Muscle layer of duodenum (tissue), 2 donors: ENCODE data around the gene KLHL3.

ENCODE experiments used
- H3K27ac ChIP-seq: one replicate; pipeline ENCODE4 v1.7.0; 2013; ENCODE audit warnings: mild to moderate bottlenecking, low read length
- H3K27me3 ChIP-seq: one replicate; pipeline ENCODE4 v1.7.0; 2013; ENCODE audit warnings: low read depth, mild to moderate bottlenecking, control low read depth, low read length
- H3K36me3 ChIP-seq, 2 donors: one replicate each; pipeline ENCODE4 v1.7.0; 2013; ENCODE audit warnings: low read length in 2 of 2, control low read depth in 1 of 2, mild to moderate bottlenecking in 1 of 2; ENCODE audit not compliant: insufficient read depth in 2 of 2, control insufficient read depth in 1 of 2
- H3K4me1 ChIP-seq, 2 donors: one replicate each; pipeline ENCODE4 v1.7.0; 2013; ENCODE audit warnings: low read length in 2 of 2, mild to moderate bottlenecking in 2 of 2, control low read depth in 1 of 2, moderate library complexity in 1 of 2; ENCODE audit not compliant: insufficient read depth in 2 of 2, control insufficient read depth in 1 of 2
- H3K4me3 ChIP-seq, 2 donors: one replicate each; pipeline ENCODE4 v1.7.0; 2013; ENCODE audit warnings: low read length in 2 of 2, low read depth in 1 of 2, mild to moderate bottlenecking in 1 of 2
- H3K9me3 ChIP-seq, 2 donors: one replicate each; pipeline ENCODE4 v1.7.0; 2013; ENCODE audit warnings: low read length in 2 of 2, control low read depth in 1 of 2, mild to moderate bottlenecking in 1 of 2; ENCODE audit not compliant: control insufficient read depth in 1 of 2
- donor health status: healthy.

The KLHL3 gene

DNA sequence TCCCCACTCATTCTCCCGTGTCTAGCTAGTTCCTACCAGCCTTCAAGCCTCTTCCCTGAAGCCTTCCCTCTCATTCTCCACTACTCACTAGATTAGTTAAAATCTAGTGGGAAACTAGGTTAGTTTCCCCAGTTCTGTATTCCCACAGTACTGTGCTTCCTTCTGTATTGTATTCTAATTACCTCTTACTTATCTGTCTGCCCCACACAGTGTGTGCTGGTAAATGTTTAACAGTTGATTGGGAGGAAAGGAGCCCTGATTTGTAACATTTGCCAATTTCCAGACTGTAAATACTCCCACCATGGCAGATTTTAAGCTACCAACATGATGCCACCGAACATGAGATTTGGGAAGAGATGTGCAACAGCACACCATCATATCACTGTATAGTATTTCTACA is 8.3 kb downstream of the KLHL3 start:
- Histone ChIP-seq H3K36me3 (no peaks in the 10 kb centered on the region), H3K27ac (no peak overlapping the region), H3K9me3 (no peaks in the 10 kb centered on the region)

DNA sequence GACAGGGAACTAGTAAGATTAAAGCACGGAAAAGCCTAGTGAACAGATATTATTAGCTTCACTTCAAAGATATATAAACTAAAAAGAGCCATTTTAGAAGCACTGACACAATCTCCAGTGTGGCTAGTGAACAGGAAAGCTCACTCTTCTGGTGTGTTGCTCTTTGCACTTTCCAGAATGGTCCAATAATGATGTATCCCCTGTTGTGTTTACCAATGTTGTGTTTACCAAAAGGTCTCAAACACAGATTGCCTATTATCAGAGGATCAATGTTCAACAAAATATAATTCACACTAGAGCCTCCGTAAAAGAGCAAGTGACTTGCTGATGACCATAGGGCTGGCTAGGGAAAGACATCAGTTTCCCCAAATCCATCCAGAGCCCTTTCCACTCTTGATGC is 11.6 kb downstream of the KLHL3 start:
- Histone ChIP-seq H3K9me3 (no peaks in the 10 kb centered on the region), H3K27ac (no peak overlapping the region), H3K4me3 (no peak overlapping the region), H3K4me1 (no peaks in the 10 kb centered on the region), H3K27me3 (no peaks in the 10 kb centered on the region), H3K36me3 (no peaks in the 10 kb centered on the region)

More for the DNA sequence above, 8.3 kb downstream of the KLHL3 start:
- Histone ChIP-seq H3K4me1 (no peaks in the 10 kb centered on the region), H3K27me3 (no peaks in the 10 kb centered on the region), H3K4me3 (no peak overlapping the region)

DNA sequence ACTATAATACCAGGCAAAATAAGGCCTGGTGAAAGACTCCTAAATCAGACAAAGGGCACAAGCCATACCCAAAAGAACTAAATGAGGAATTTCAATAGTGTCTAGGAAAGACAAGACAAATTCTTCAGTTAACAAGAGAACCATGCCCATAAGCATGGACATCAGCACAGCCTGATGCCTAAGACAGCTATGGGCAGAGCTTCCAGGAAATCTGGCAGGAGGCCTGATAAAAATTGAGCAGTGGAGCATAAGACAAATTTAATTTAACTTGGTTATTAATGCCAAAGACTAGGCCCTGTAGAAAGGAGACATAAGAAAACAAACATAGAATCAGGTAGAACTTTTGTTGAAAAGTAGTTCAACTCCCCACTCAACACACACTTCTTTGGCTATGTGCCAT is 17.3 kb downstream of the KLHL3 start:
- H3K4me1 ChIP-seq, result no peaks in the 10 kb centered on the region
- no peak overlapping the region for H3K27ac ChIP-seq
- no peaks in the 10 kb centered on the region for H3K27me3 ChIP-seq
- no peaks in the 10 kb centered on the region for H3K36me3 ChIP-seq
- no peaks in the 10 kb centered on the region for H3K9me3 ChIP-seq
- no peak overlapping the region for H3K4me3 ChIP-seq

DNA sequence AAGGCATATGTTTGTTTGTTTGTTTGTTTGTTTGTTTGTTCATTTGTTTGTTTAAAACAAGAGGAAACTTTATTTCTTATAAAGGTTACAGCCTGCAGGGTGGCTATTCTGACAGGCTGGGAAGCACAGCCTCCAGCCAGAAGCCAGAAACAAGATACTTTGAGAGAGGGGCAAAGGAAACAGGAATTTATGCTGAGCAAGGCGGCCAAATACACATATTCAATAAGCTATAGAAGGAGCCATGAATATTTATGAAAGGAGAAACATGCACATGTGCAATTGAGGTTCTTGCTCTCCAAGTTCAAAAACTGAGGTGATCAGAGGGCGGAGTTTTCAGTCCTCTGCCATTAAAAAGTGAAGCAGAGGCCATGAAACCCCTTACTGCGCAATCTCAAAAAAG is 19.6 kb downstream of the KLHL3 start:
- no peaks in the 10 kb centered on the region for H3K9me3 ChIP-seq
- no peaks in the 10 kb centered on the region for H3K36me3 ChIP-seq
- no peak overlapping the region for H3K27ac ChIP-seq
- no peaks in the 10 kb centered on the region for H3K4me1 ChIP-seq
- H3K27me3 ChIP-seq, result no peaks in the 10 kb centered on the region
- H3K4me3 ChIP-seq, result no peak overlapping the region

DNA sequence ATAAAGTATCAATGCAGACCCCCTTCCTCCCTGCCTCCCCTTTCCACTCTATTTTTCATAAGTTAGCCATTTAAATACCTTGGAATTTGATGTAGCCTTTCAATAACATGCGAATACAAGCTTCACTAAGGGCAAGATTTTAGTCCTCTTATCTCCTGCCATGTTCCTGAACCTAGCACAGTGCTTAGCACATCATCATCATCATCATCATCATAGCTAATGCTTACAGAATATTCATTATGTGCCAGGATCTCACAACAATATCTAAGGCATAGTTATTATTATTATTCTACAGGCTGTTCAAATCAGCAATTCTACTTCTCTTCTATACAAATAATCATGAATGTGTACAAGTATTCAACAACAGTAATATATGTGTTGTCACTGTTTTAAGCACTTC is 20.4 kb downstream of the KLHL3 start:
- Histone ChIP-seq H3K36me3 (no peaks in the 10 kb centered on the region), H3K9me3 (no peaks in the 10 kb centered on the region), H3K4me1 (no peaks in the 10 kb centered on the region), H3K4me3 (no peak overlapping the region), H3K27ac (no peak overlapping the region), H3K27me3 (no peaks in the 10 kb centered on the region)

DNA sequence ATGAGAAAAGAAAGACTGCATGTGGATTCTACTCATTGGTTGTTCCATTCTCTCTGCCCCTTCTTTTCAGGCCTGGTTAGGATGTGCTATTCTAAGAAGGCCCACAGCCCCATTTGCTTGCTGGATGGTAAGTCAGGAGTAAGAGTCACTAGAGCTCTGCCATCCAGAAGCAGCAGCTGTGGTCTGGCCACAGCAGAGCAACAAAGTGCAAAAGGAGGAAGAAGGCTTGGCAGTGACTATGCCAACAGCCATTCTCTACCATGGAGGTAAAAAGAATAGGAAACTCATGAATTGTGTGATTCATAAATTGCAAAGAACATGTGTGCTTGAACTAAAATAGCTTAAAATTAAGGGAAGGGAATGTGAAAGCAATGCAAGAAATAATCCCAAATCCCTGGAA is 20.9 kb downstream of the KLHL3 start:
- Histone ChIP-seq H3K27ac (no peak overlapping the region), H3K36me3 (no peaks in the 10 kb centered on the region)

DNA sequence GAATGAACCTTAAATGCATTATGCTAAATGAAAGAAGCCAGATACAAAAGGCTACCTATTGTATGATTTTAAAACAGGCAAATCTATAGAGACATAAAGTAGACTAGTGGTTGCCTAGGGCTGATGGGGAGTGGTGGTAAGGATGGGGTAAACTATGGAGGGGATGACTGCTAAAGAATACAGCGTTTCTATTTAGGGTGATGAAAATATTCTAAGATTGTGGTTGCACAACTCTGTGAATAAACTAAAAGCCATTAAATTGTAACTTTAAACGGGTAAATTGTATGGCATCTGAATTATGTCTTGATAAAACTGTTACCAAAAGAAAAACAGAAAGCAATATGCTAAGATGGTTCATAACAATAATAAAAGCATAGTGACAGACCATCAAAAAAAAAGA is 21.4 kb downstream of the KLHL3 start:
- Histone ChIP-seq H3K36me3 (no peaks in the 10 kb centered on the region), H3K4me1 (no peaks in the 10 kb centered on the region), H3K27ac (no peak overlapping the region), H3K27me3 (no peaks in the 10 kb centered on the region), H3K9me3 (no peaks in the 10 kb centered on the region), H3K4me3 (no peak overlapping the region)

More for the DNA sequence above, 20.9 kb downstream of the KLHL3 start:
- no peak overlapping the region for H3K4me3 ChIP-seq
- H3K9me3 ChIP-seq, result no peaks in the 10 kb centered on the region
- H3K4me1 ChIP-seq, result no peaks in the 10 kb centered on the region
- H3K27me3 ChIP-seq, result no peaks in the 10 kb centered on the region

DNA sequence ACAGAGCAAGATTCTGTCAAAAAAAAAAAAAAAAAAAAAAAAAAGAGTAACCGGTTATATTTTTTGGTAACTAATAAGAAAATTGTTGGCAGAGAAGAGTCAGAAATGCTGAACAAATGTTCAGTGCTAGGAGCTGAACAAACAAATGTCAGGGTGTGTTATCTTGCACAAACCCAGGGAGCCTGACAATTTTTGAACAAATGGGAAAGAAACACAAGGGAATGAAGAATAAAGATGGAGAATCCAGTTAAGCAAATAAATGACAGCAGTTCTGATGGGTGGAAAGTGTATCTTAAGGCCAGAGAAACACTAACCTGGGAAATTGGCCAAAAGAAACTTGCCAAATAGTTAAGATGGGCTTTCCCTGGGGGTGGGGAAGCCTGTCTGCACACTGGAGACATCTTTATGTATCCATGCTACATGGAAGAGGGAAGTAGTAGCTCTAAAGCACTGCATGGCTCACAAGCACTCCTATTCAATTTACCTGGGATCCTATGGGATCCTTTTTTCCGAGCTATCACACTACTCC is 23.7 kb downstream of the KLHL3 start:
- peaks cover 0 to 4% of the 10 kb centered on the region in 2 donors for H3K36me3 ChIP-seq
- H3K4me3 ChIP-seq, result no peak overlapping the region
- H3K27me3 ChIP-seq, result no peaks in the 10 kb centered on the region
- H3K27ac ChIP-seq, result no peak overlapping the region
- H3K4me1 ChIP-seq, result no peaks in the 10 kb centered on the region
- no peaks in the 10 kb centered on the region for H3K9me3 ChIP-seq

DNA sequence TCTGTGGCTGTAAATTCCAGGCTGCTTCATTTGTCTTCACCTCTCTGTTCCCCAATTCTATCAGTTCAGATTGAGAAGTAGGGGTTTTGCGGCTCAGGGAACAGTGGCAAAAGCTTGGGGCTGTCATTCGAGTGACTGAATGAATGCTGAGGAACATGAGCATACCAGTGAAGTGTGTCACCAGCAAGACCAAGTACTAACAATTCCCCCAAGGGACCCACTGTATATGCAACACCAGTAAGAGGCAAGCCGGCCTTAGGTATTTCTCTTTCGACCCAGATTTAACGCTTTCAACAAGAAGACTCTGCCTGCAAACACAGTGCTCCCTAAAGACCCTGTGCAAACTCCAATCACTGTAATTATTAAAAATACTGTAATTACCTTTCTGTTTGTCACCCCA is 25.8 kb downstream of the KLHL3 start:
- Histone ChIP-seq H3K4me1 (no peaks in the 10 kb centered on the region), H3K4me3 (no peak overlapping the region), H3K27me3 (no peaks in the 10 kb centered on the region), H3K27ac (no peak overlapping the region), H3K36me3 (peaks cover 0 to 4% of the 10 kb centered on the region in 2 donors), H3K9me3 (no peaks in the 10 kb centered on the region)

DNA sequence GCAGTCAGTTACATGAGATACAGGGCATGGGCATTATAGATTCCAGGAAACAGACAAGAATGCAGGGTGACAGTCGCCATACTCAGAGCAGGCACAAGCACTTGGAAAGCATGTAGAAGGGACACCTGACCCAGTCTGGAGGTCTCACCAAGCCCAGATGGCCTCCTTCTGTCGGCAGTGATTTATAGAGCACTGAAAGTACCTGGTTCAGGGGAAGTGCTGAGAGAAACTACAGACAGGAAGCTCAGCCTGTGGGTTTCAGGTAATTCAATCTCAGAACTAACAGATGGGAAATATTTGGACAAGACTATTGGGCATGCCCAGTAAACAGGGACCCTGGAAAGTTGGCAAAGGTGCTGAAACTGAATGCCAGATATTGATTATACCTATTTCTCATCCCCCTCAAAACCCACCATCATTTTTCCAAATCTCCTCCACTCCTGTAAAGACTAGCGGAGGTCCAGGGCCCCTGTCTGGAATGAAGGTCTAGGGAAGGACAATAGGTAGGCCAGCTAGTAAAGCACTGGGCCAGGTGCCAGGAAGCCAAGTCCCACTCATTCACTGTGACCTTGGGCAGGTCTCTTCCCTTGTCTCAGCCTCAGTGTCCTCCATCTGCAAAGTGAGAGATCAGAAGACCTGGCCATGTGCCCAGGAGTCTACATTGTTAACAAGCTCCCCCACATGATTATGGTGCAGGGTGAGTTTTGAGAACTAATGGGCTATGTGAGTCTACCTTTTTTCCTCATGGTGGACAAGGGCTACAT is 26.9 kb downstream of the KLHL3 start:
- Histone ChIP-seq H3K4me1 (no peaks in the 10 kb centered on the region), H3K9me3 (no peaks in the 10 kb centered on the region), H3K27me3 (no peaks in the 10 kb centered on the region), H3K4me3 (no peak overlapping the region), H3K27ac (no peak overlapping the region), H3K36me3 (peaks cover 0 to 4% of the 10 kb centered on the region in 2 donors)

DNA sequence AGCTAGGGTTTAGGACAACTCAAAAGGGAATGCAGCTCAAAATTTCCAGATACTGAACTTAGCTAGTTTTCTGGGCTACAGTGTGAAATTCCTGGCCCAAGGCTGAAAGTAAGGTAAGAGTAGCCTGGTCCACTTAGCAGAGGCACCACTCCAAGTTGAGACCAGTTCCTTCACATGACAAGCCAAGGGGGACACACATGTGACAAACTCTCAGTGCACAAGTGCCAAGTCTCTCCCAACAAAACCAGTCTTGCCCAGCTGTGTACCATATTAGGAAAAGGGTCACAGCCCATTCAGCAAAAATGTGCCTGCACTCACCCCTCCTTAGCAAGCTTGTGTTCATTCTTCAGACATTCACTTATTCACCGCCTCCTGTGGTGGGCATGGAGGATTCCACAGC is 27.8 kb downstream of the KLHL3 start:
- Histone ChIP-seq H3K4me1 (no peaks in the 10 kb centered on the region), H3K9me3 (no peaks in the 10 kb centered on the region), H3K4me3 (no peak overlapping the region), H3K27me3 (no peaks in the 10 kb centered on the region), H3K36me3 (peaks cover 0 to 4% of the 10 kb centered on the region in 2 donors), H3K27ac (no peak overlapping the region)

DNA sequence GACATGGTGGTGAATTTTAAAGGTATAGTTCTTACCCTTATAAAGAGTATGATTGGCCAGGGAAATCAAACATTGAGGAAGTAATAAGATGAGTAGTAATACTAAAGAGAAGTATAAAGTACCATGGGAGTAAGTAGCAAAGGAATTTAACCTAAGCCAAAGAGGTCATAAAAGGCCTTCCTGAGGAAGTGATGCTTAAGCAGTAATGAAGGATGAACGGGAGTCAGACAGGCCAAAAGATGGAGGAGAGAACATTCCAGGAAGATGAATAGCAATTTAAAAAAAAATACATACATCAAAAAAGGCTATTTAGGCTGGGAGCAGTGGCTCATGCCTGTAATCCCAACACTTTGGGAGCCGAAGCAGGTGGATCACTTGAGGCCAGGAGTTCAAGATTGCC is 29.0 kb downstream of the KLHL3 start:
- H3K27me3 ChIP-seq, result no peaks in the 10 kb centered on the region
- H3K27ac ChIP-seq, result no peak overlapping the region
- H3K36me3 ChIP-seq, result peaks cover 0 to 4% of the 10 kb centered on the region in 2 donors
- no peaks in the 10 kb centered on the region for H3K4me1 ChIP-seq
- H3K9me3 ChIP-seq, result no peaks in the 10 kb centered on the region
- no peak overlapping the region for H3K4me3 ChIP-seq
